ENCODE results near the gene COA1. TPM values are rescaled to one million over a fixed set of nuclear protein-coding genes. Genes with fewer than 3 reads are reported as not detected.

COA1 gene
- polyA plus RNA-seq, 3 donors: 25.6 to 57.8 (median 56.2) TPM

GRCh38 chr7:43634384-43634783 lies 94.9 kb downstream of the COA1 start:
- H3K9ac ChIP-seq (ENCODE audit: insufficient read depth, low read length, poor library complexity, severe bottlenecking): no peak overlapping the region
- Mint-ChIP-seq H3K4me3 (no peak overlapping the region), H3K9me3 (no peaks in the 10 kb centered on the region), H3K36me3 (peaks cover 74 to 87% of the 10 kb centered on the region in 2 donors), H3K4me1 (peaks cover 9% of the 10 kb centered on the region), H3K27me3 (ENCODE audit: low read depth in 3 of 3) (peaks cover 0 to 1% (median 0%) of the 10 kb centered on the region in 3 donors), H3K27ac (peak overlapping the region in 1 of 7 donors; percentile 38)
- peaks cover 59 to 97% of the 10 kb centered on the region in 2 donors for H3K36me3 ChIP-seq (replicated peaks in 1 of 2; ENCODE audit: control insufficient read depth in 1 of 2, insufficient read depth in 2 of 2, low read length in 2 of 2)
- WGBS (ENCODE audit: insufficient coverage): no CpG with 5 or more reads among the region's 2 CpGs
- DNase-seq: no peak
- no peaks in the 10 kb centered on the region for H3K9me3 ChIP-seq (replicated peaks in 1 of 2; ENCODE audit: control insufficient read depth in 1 of 2, insufficient read depth in 1 of 2, low read length in 2 of 2)
- no peaks in the 10 kb centered on the region for H3K79me2 ChIP-seq (ENCODE audit: insufficient read depth, low read length)
- H3K27me3 ChIP-seq (ENCODE audit: control insufficient read depth in 2 of 2, insufficient read depth in 2 of 2, low read length in 2 of 2): no peaks in the 10 kb centered on the region
- TF ChIP-seq, protein P1, sequence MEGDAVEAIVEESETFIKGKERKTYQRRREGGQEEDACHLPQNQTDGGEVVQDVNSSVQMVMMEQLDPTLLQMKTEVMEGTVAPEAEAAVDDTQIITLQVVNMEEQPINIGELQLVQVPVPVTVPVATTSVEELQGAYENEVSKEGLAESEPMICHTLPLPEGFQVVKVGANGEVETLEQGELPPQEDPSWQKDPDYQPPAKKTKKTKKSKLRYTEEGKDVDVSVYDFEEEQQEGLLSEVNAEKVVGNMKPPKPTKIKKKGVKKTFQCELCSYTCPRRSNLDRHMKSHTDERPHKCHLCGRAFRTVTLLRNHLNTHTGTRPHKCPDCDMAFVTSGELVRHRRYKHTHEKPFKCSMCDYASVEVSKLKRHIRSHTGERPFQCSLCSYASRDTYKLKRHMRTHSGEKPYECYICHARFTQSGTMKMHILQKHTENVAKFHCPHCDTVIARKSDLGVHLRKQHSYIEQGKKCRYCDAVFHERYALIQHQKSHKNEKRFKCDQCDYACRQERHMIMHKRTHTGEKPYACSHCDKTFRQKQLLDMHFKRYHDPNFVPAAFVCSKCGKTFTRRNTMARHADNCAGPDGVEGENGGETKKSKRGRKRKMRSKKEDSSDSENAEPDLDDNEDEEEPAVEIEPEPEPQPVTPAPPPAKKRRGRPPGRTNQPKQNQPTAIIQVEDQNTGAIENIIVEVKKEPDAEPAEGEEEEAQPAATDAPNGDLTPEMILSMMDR (IDR thresholded peaks at IDR 0.05): no peak
- H3K4me1 ChIP-seq (ENCODE audit: control insufficient read depth in 1 of 2, insufficient read depth in 2 of 2, low read length in 2 of 2): no peaks in the 10 kb centered on the region
- no peak overlapping the region for H3K4me3 ChIP-seq (replicated peaks in 1 of 3; ENCODE audit: low read depth in 2 of 3, low read length in 3 of 3)
- no peak overlapping the region for H2AFZ ChIP-seq (ENCODE audit: insufficient read depth, low read depth, low read length, poor library complexity, severe bottlenecking)
- H4K20me1 ChIP-seq (ENCODE audit: insufficient read depth, low read length): no peaks in the 10 kb centered on the region
- intact Hi-C loops (cut with micrococcal nuclease): no loop called here
- H3K27ac ChIP-seq (ENCODE audit: low read depth in 1 of 2, low read length in 2 of 2): no peak overlapping the region
- no peak overlapping the region for H3K4me2 ChIP-seq (replicated peaks; ENCODE audit: extremely low read depth, low read length, poor library complexity, severe bottlenecking)

GRCh38 chr7:43632746-43633145 lies 96.6 kb downstream of the COA1 start:
- TF ChIP-seq, protein P1 (IDR thresholded peaks at IDR 0.05): no peak
- no peak overlapping the region for H3K4me3 Mint-ChIP-seq
- H2AFZ ChIP-seq (ENCODE audit: insufficient read depth, low read depth, low read length, poor library complexity, severe bottlenecking): no peak overlapping the region
- 94% methylated on average over 4 of the region's 4 CpGs for WGBS (ENCODE audit: insufficient coverage)
- DNase-seq: no peak
- H3K9me3 ChIP-seq (replicated peaks in 1 of 2; ENCODE audit: control insufficient read depth in 1 of 2, insufficient read depth in 1 of 2, low read length in 2 of 2): no peaks in the 10 kb centered on the region
- no peak overlapping the region for H3K4me3 ChIP-seq (replicated peaks in 1 of 3; ENCODE audit: low read depth in 2 of 3, low read length in 3 of 3)
- H3K27ac Mint-ChIP-seq: peak overlapping the region in 2 of 7 donors; percentile 7 to 54
- intact Hi-C loops (cut with micrococcal nuclease): no loop called here
- H3K36me3 Mint-ChIP-seq: peaks cover 71 to 78% of the 10 kb centered on the region in 2 donors
- no peaks in the 10 kb centered on the region for H3K4me1 ChIP-seq (ENCODE audit: control insufficient read depth in 1 of 2, insufficient read depth in 2 of 2, low read length in 2 of 2)
- H3K27ac ChIP-seq (ENCODE audit: low read depth in 1 of 2, low read length in 2 of 2): no peak overlapping the region
- no peak overlapping the region for H3K4me2 ChIP-seq (replicated peaks; ENCODE audit: extremely low read depth, low read length, poor library complexity, severe bottlenecking)
- H3K27me3 Mint-ChIP-seq (ENCODE audit: low read depth in 3 of 3): peaks cover 0 to 1% (median 0%) of the 10 kb centered on the region in 3 donors
- H3K4me1 Mint-ChIP-seq: peaks cover 9% of the 10 kb centered on the region
- H3K36me3 ChIP-seq (replicated peaks in 1 of 2; ENCODE audit: control insufficient read depth in 1 of 2, insufficient read depth in 2 of 2, low read length in 2 of 2): peaks cover 50 to 97% of the 10 kb centered on the region in 2 donors
- H4K20me1 ChIP-seq (ENCODE audit: insufficient read depth, low read length): no peaks in the 10 kb centered on the region
- H3K9me3 Mint-ChIP-seq: no peaks in the 10 kb centered on the region
- H3K27me3 ChIP-seq (ENCODE audit: control insufficient read depth in 2 of 2, insufficient read depth in 2 of 2, low read length in 2 of 2): no peaks in the 10 kb centered on the region
- H3K9ac ChIP-seq (ENCODE audit: insufficient read depth, low read length, poor library complexity, severe bottlenecking): no peak overlapping the region
- no peaks in the 10 kb centered on the region for H3K79me2 ChIP-seq (ENCODE audit: insufficient read depth, low read length)
